Parathyroid adenoma (tissue), 2 donors: ENCODE data around the gene PRKD1.

Source experiments
- H2AFZ ChIP-seq: fragments of 300-600 bp; sonication (generic); one replicate; pipeline ENCODE4 v1.7.0; 2017; ENCODE audit warnings: antibody characterized with exemption, mild to moderate bottlenecking
- H3K27ac ChIP-seq: fragments of 300-600 bp; sonication (generic); one replicate; pipeline ENCODE4 v1.7.0; 2017
- H3K27me3 ChIP-seq: fragments of 300-600 bp; sonication (generic); one replicate; pipeline ENCODE4 v1.7.0; 2017; ENCODE audit warnings: low read length; ENCODE audit not compliant: control insufficient read depth, insufficient read depth
- H3K36me3 ChIP-seq: fragments of 300-600 bp; sonication (generic); one replicate; pipeline ENCODE4 v1.7.0; 2017; ENCODE audit warnings: low read length; ENCODE audit not compliant: control insufficient read depth, insufficient read depth
- H3K4me1 ChIP-seq: fragments of 300-600 bp; sonication (generic); one replicate; pipeline ENCODE4 v1.7.0; 2017; ENCODE audit warnings: control low read depth
- H3K4me2 ChIP-seq: fragments of 300-600 bp; sonication (generic); one replicate; pipeline ENCODE4 v1.7.0; 2017; ENCODE audit warnings: low read length
- H3K4me3 ChIP-seq: fragments of 300-600 bp; sonication (generic); one replicate; pipeline ENCODE4 v1.7.0; 2017; ENCODE audit warnings: low read depth, low read length
- H3K79me2 ChIP-seq: fragments of 300-600 bp; sonication (generic); one replicate; pipeline ENCODE4 v1.7.0; 2017; ENCODE audit warnings: control low read depth
- H3K9ac ChIP-seq: fragments of 300-600 bp; sonication (generic); one replicate; pipeline ENCODE4 v1.7.0; 2017; ENCODE audit warnings: mild to moderate bottlenecking
- H3K9me3 ChIP-seq: fragments of 300-600 bp; sonication (generic); one replicate; pipeline ENCODE4 v1.7.0; 2017; ENCODE audit warnings: low read length; ENCODE audit not compliant: control insufficient read depth
- CTCF ChIP-seq: fragments of 300-600 bp; sonication (generic); IDR thresholded peaks from one replicate; pipeline ENCODE4 v1.7.0; 2017; ENCODE audit warnings: antibody characterized with exemption, mild to moderate bottlenecking
- donor health status: primary hyperparathyroidism.

PRKD1 gene

DNA sequence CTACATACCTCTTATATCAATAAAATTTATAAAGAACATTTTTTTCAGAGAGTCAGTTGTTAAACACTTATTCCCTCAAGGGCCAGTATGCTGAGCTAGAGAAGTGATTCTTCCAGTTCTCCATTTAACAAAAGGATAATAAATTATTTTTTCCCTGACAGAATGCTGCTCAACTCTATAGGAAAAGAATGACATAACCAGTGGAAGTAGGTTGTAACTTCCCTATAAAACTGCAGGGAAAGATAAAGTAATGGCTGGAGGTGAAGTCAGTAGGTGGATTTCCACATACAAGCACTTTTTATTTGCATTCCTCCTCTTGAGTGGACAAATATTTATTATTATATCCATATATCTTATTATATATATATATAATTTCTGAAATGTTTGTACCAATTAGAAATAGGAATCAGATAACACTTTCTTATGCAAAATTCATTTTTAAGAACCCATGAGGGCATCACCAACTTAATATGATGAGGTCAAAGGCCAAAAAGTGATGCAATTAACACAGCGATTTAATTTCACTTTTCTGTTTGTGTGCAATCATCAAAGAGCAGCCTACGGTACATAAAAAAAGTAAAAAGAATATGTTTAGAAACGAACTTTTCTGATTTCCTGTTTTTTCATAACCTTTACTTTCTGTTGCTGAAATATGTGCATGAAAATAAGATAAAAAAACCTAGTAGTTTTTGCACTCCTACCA, 175.3 kb downstream of the PRKD1 start:
- Histone ChIP-seq H3K4me1 (no peaks in the 10 kb centered on the region), H3K9me3 (no peaks in the 10 kb centered on the region), H3K9ac (no peak overlapping the region), H3K27ac (no peak overlapping the region), H3K27me3 (no peaks in the 10 kb centered on the region), H3K79me2 (no peaks in the 10 kb centered on the region), H3K4me2 (no peak overlapping the region), H3K4me3 (no peak overlapping the region), H2AFZ (no peak overlapping the region), H3K36me3 (no peaks in the 10 kb centered on the region)
- no peak for TF ChIP-seq CTCF

GRCh38 chr14:29749829-29750228, 177.8 kb downstream of the PRKD1 start:
- Histone ChIP-seq H3K9me3 (no peaks in the 10 kb centered on the region), H3K36me3 (no peaks in the 10 kb centered on the region), H2AFZ (no peak overlapping the region), H3K27me3 (no peaks in the 10 kb centered on the region), H3K27ac (no peak overlapping the region), H3K4me3 (no peak overlapping the region), H3K4me1 (no peaks in the 10 kb centered on the region), H3K4me2 (no peak overlapping the region), H3K9ac (no peak overlapping the region), H3K79me2 (no peaks in the 10 kb centered on the region)
- no peak for TF ChIP-seq CTCF

- H3K4me3 ChIP-seq: no peak overlapping the region
These were observed 178.3 kb downstream of the PRKD1 start for GRCh38 chr14:29749327-29749726.

GRCh38 chr14:29745863-29746262, 181.8 kb downstream of the PRKD1 start:
- Histone ChIP-seq H3K36me3 (no peaks in the 10 kb centered on the region), H3K9ac (no peak overlapping the region), H3K27ac (no peak overlapping the region), H3K4me2 (no peak overlapping the region), H3K9me3 (no peaks in the 10 kb centered on the region), H3K79me2 (no peaks in the 10 kb centered on the region), H3K4me1 (peaks cover 5% of the 10 kb centered on the region), H2AFZ (no peak overlapping the region), H3K27me3 (no peaks in the 10 kb centered on the region), H3K4me3 (no peak overlapping the region)
- TF ChIP-seq CTCF: no peak

More at GRCh38 chr14:29749327-29749726, 178.3 kb downstream of the PRKD1 start:
- Histone ChIP-seq H3K36me3 (no peaks in the 10 kb centered on the region), H3K9ac (no peak overlapping the region), H3K9me3 (no peaks in the 10 kb centered on the region), H3K4me2 (no peak overlapping the region), H3K79me2 (no peaks in the 10 kb centered on the region), H3K27ac (no peak overlapping the region), H3K4me1 (no peaks in the 10 kb centered on the region), H2AFZ (no peak overlapping the region), H3K27me3 (no peaks in the 10 kb centered on the region)
- no peak for TF ChIP-seq CTCF

- Histone ChIP-seq H3K36me3 (no peaks in the 10 kb centered on the region), H3K4me1 (peaks cover 5% of the 10 kb centered on the region), H3K9me3 (no peaks in the 10 kb centered on the region), H3K4me3 (no peak overlapping the region), H3K4me2 (no peak overlapping the region), H3K79me2 (no peaks in the 10 kb centered on the region), H3K27ac (no peak overlapping the region), H2AFZ (no peak overlapping the region), H3K9ac (no peak overlapping the region), H3K27me3 (no peaks in the 10 kb centered on the region)
- no peak for TF ChIP-seq CTCF
These were observed 184.1 kb downstream of the PRKD1 start for GRCh38 chr14:29743531-29743930.
